ENCODE data around the gene TPCN1.

Gene TPCN1

GRCh38 chr12:113263431-113263963 is 42.2 kb downstream of the TPCN1 start:
- no peak for DNase-seq

DNA sequence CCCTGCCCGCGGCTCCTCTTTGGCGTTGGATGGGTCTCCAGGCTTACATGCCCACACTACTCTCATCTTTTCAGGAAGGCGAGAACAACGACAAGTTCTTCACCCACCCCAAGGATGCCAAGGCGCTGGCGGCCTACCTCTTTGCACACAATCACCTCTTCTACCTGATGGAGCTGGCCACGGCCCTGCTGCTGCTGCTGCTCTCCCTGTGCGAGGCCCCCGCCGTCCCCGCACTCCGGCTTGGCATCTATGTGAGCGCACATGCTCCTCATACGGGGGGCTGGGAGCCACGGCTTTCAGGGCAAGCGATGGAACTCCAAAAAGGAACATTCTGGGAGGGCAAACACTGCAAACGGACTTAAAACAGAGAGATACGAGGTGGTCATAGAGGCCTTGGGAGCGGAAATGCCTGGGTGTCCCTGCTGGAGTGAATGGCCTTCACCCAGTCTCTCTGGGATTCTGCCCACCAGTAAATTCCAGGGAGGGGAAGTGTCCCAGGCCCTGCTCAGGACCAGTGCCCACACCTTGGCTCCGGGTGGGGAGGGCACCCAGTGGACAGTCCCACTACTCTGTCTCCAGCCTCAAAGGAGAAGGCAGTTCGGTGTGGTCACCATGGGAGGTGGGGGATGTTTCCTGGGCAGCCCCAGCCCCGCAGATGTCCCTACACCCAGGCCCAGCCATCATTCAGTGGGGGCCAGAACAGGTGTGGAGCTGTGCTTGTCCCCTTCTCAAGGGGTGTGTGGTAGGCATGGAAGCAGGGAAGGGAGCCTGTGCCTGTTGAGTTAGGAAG is 45.0 kb downstream of the TPCN1 start:
- no peak for DNase-seq

DNA sequence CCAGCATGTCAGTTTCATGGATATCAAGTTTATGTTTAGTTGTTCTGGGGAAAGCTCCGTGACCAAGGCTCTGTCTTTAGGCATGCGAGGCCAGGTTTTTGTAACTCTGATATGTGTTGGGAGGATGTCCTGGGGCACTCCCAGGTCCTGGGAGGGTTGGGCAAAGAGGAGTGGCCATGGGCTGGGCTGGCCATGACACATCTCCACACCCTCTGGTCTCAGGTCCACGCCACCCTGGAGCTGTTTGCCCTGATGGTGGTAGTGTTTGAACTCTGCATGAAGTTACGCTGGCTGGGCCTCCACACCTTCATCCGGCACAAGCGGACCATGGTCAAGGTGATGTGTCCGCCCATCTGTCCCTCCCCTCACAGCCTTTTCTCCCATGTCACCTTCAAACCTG is 46.4 kb downstream of the TPCN1 start:
- DNase-seq, result no peak

- DNase-seq, result no peak
Observed at GRCh38 chr12:113268136-113268535, 46.9 kb downstream of the TPCN1 start.

DNA sequence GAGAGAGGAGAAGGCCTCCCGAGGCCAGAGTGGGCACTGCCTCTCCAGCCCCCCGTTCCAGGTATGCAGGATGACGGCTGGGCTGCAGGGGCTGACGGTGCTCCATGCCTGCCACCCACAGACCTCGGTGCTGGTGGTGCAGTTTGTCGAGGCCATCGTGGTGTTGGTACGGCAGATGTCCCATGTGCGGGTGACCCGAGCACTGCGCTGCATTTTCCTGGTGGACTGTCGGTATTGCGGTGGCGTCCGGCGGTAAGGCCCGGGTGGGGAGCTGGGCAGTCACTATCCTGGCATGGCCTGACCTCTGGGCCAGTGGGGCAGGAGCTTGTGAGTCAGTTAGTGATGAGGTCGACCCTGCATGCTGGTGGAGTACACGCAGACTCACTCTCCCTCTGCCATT is 47.4 kb downstream of the TPCN1 start:
- DNase-seq, result no peak

DNA sequence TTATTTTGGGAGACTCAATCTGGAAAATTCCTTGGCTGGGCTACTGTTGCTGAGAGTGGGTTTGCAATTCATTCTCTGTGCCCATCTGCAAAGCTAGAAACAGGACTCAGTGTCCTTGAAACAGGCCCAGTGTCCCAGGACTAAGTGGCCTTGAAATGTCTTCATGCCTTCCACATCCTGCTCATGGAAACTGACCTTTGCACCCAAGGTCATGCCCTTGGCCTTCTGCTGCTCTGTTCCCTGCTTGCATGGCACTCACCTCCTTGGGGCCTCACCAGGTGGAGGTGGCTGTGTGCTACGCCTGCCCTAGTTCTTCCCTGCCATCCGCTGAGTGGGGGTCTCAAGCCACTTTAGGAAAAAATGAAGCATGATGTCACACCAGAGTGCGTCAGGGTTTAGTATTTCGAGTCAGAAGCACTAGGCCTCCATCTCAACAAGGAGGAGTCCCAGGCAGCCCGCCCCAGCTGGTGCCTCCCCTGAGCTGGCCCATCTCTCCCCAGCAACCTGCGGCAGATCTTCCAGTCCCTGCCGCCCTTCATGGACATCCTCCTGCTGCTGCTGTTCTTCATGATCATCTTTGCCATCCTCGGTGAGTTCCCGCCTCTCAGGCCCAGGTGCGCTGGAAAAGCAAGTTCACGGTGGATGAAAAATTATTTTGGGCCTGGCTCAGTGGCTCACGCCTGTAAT is 48.1 kb downstream of the TPCN1 start:
- no peak for DNase-seq

GRCh38 chr12:113270709-113271009 is 49.4 kb downstream of the TPCN1 start:
- no peak for DNase-seq

DNA sequence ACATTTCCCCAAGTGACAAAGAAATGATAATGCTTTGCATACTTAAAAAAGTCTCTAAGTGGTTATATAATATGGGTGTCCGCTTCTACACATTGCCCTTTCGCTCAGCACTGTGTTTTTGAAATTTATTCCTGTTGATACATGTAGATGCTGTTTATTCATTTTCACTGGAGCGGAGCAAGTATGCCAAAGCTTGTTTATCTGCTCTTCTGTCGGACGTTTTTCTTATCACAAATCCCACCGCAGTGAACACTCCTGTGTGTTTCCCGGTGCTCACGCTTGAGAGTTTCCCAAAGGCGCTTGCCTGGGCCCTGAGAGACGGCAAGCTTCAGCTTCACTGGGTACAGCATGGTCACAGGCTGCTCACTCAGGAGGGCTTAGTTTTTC is 50.2 kb downstream of the TPCN1 start:
- no peak for DNase-seq

DNA sequence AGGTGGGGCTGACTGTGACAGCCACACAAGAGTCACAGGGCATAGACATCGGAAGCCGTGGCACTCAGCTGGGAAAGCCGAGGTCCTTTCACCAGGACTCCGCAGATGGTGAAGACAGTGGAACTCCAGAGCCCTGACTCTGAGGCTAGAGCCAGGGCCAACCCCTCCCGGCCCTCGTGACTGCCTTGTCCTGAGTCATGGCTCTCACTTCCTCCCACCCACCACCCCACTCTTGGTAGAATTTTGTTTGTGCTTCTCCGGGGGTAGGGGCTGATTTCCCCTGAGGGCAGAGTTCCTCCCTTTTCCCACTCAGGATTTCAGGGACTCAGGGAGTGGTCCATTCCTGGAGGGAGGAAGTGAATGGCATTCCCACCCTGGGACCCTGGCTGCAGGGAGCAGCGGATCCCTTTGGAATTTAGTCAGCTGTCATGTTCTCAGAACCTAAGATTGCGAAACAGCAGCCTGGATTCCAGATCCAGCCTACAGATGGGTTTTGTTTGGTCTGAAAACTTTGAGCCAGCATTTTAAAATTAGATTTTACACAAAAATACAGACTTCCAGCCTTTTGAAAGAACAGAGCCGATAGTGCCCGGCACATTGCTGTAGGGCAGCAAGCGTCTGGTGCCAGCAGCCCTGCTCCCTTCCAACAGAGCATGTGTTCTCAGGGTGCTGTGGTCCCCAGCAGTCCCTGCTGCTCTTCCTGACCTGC is 50.7 kb downstream of the TPCN1 start:
- peak; percentile 28 for DNase-seq

- DNase-seq, result no peak
Observed at GRCh38 chr12:113273053-113273725, 51.9 kb downstream of the TPCN1 start.

DNA sequence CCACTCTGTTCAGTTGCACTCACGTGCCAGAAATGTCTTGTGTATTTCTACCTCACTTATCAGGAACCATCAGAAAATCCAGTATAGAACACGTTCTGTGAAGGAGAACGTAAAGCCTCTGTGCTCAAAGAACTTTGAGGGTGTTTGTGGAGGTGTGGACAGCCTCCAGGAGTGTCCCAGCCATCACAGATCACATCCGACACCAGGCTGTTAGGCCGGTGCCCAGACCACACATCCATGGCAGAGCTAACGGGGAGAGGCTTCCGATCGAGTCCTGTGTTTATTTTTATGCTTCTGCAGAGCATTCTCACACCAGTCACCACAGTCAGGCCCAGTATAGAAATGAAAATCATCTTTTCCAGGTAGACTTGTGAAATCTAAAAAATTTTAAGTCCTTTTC is 53.6 kb downstream of the TPCN1 start:
- DNase-seq, result no peak

- no peak for DNase-seq
Observed at GRCh38 chr12:113276306-113276705, 55.0 kb downstream of the TPCN1 start.

DNA sequence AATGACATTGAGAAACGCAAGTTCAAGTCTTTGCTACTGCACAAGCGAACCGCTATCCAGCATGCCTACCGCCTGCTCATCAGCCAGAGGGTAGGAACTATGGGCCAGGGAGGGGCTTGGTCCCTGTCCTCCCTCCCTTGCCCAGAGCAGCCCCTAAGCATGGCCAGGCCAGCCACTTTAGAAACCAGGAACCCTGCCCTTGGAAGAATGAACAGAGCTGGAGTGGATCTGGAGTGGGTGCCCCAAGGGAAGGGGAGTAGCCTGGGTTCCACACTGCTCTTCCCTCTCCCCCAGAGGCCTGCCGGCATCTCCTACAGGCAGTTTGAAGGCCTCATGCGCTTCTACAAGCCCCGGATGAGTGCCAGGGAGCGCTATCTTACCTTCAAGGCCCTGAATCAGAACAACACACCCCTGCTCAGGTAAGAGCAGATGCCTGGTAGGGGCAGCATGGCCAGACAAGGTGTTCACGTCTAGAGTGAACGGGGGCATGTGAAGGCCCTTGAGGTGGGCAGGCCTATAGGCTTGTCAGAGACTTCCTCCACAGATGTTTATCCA is 55.8 kb downstream of the TPCN1 start:
- DNase-seq, result no peak

DNA sequence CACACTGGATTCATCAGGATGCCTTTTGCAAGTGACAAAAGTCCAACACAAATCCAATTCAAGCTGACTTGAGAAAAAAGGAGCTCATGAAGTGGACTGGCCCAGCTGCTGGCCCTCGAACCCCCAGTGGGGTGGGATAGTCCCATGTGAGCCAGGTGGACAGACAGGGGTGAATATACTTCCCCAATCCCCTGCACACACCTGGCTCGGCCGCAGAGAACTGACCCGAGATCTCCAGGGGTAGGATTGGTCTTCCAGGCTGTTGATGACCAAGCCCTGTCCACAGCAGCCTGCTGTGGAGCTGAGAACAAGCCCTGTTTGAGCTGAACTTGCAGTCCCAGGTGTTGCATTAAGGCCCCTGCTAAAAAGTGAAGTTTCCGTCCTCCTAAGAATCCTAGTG is 56.2 kb downstream of the TPCN1 start:
- DNase-seq, result no peak

- no peak for DNase-seq
Observed at GRCh38 chr12:113278141-113278540, 56.9 kb downstream of the TPCN1 start.

- no peak for DNase-seq
Observed at GRCh38 chr12:113278633-113279032, 57.4 kb downstream of the TPCN1 start.

- DNase-seq, result no peak
Observed at GRCh38 chr12:113284751-113285150, 63.5 kb downstream of the TPCN1 start.

- no peak for DNase-seq
Observed at GRCh38 chr12:113285679-113286610, 64.7 kb downstream of the TPCN1 start.

DNA sequence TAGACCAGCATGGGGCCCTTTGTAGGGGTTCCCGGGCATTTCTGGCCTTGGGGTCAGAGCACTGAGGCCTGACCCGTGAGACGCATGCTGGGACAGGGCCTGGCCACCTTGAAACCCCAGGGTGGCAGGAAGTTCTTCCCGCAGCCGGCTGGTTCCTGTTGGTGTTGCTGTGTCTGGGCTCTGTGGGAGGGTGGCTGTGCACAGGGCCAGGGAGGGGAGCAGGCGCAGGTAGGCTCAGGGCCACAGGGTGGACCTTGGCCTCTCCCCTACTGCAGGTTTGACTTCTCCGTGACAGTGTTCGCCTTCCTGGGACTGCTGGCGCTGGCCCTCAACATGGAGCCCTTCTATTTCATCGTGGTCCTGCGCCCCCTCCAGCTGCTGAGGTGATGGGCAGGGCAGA is 65.4 kb downstream of the TPCN1 start:
- no peak for DNase-seq

GRCh38 chr12:113287146-113287898 is 66.1 kb downstream of the TPCN1 start:
- DNase-seq, result no peak

GRCh38 chr12:113287899-113288282 is 66.6 kb downstream of the TPCN1 start:
- no peak for DNase-seq

All from stimulated activated CD4-positive, alpha-beta T cell treated with anti-CD3 and anti-CD28 coated beads, Interleukin-4, amount 100 ng/mL, for 24 hours (primary cell).